Smooth muscle cell (in vitro differentiated cells): ENCODE results near the gene PDK1. TPM values are rescaled to one million over a fixed set of nuclear protein-coding genes. Genes with fewer than 3 reads are reported as not detected.
"Not testable (repeated sequence)": the region's sequence is repeated elsewhere in the genome, so short reads cannot be mapped to it uniquely, and the experiment has no call there.

Experiments
- DNase-seq: peaks from one replicate; lab custom pipeline; 2025; ENCODE audit not compliant: unreplicated experiment; lab: John Stamatoyannopoulos, UW
- H2AFZ ChIP-seq: fragments of 200-600 bp; sonication (generic); 2 replicates; pipeline ENCODE4 v1.6.0; 2016; ENCODE audit warnings: antibody characterized with exemption, low read depth, mild to moderate bottlenecking
- H3F3A ChIP-seq: fragments of 200-600 bp; sonication (generic); 2 replicates; pipeline ENCODE4 v1.6.0; 2017; ENCODE audit warnings: antibody characterized with exemption, low read depth
- H3K27ac ChIP-seq: fragments of 200-600 bp; sonication (generic); 2 replicates; pipeline ENCODE4 v1.5.1; 2016; ENCODE audit warnings: low read depth, mild to moderate bottlenecking
- H3K27me3 ChIP-seq: fragments of 200-600 bp; sonication (generic); 2 replicates; pipeline ENCODE4 v1.6.1; 2016; ENCODE audit warnings: low read depth, mild to moderate bottlenecking
- H3K36me3 ChIP-seq: fragments of 200-600 bp; sonication (generic); 2 replicates; pipeline ENCODE4 v1.5.1; 2016; ENCODE audit warnings: low read depth
- H3K4me1 ChIP-seq: fragments of 200-600 bp; sonication (generic); 2 replicates; pipeline ENCODE4 v1.5.1; 2016; ENCODE audit warnings: low read depth
- H3K4me2 ChIP-seq: fragments of 200-600 bp; sonication (generic); 2 replicates; pipeline ENCODE4 v1.6.0; 2016; ENCODE audit warnings: mild to moderate bottlenecking
- H3K4me3 ChIP-seq: fragments of 200-600 bp; sonication (generic); 2 replicates; pipeline ENCODE4 v1.5.1; 2016; ENCODE audit warnings: mild to moderate bottlenecking
- H3K79me2 ChIP-seq: fragments of 200-600 bp; sonication (generic); 2 replicates; pipeline ENCODE4 v1.6.0; 2016; ENCODE audit warnings: low read depth, mild to moderate bottlenecking
- H3K9ac ChIP-seq: fragments of 200-600 bp; sonication (generic); 2 replicates; pipeline ENCODE4 v1.6.0; 2016; ENCODE audit warnings: low read depth
- H3K9me3 ChIP-seq: fragments of 200-600 bp; sonication (generic); replicated peaks from 2 replicates; pipeline ENCODE4 v1.5.1; 2016; ENCODE audit warnings: low read depth
- H4K20me1 ChIP-seq: fragments of 200-600 bp; sonication (generic); 2 replicates; pipeline ENCODE4 v1.6.0; 2016; ENCODE audit warnings: low read depth
- CTCF ChIP-seq: fragments of 200-600 bp; sonication (generic); IDR thresholded peaks from 2 replicates; pipeline ENCODE4 v1.5.1; 2017; ENCODE audit warnings: borderline replicate concordance, mild to moderate bottlenecking, antibody characterized with exemption; ENCODE audit not compliant: insufficient read depth, poor library complexity, severe bottlenecking
- WGBS: methylation state at CpG from one replicate; pipeline ENCODE4 v1.1.7; 2016; ENCODE audit warnings: low lambda C conversion rate; 5-methylcytosine and 5-hydroxymethylcytosine counted together
- polyA plus RNA-seq: library from polyadenylated mRNA; unstranded; fragments of >200 nt; fragmentation: Nextera tagmentation; extraction: Ambion mirVana; gene quantifications from 2 replicates; pipeline ENCODE4 v1.2.1, GENCODE V29; 2016
- total RNA-seq: library from RNA; depleted of rRNA; stranded (reverse); fragments of >200 nt; gene quantifications from 2 replicates; pipeline ENCODE4 v1.2.3, GENCODE V29; 2014

Gene PDK1
- total and polyA plus RNA-seq, 2 experiments from 2014 or later, result 18.0 to 33.9 TPM

GRCh38 chr2:172582656-172583055 lies 26.8 kb downstream of the PDK1 start:
- H3K4me1 ChIP-seq, result no peaks in the 10 kb centered on the region
- no peaks in the 10 kb centered on the region for H3F3A ChIP-seq
- H2AFZ ChIP-seq, result no peak overlapping the region
- peaks cover 53% of the 10 kb centered on the region for H3K36me3 ChIP-seq
- H3K27me3 ChIP-seq, result no peaks in the 10 kb centered on the region
- no peak overlapping the region for H3K27ac ChIP-seq
- peaks cover 74% of the 10 kb centered on the region for H4K20me1 ChIP-seq
- H3K4me2 ChIP-seq, result no peak overlapping the region
- WGBS, result 100% methylated on average over 1 of the region's 1 CpG
- no peak for TF ChIP-seq CTCF
- H3K79me2 ChIP-seq, result peaks cover 12% of the 10 kb centered on the region
- H3K4me3 ChIP-seq, result no peak overlapping the region
- H3K9me3 ChIP-seq, result peaks cover 8% of the 10 kb centered on the region
- DNase-seq, result no peak
- H3K9ac ChIP-seq, result no peak overlapping the region

- no peak for TF ChIP-seq CTCF
- WGBS, result 95% methylated on average over 9 of the region's 9 CpGs
- Histone ChIP-seq H3K4me1 (no peaks in the 10 kb centered on the region), H2AFZ (no peak overlapping the region), H3K79me2 (no peaks in the 10 kb centered on the region), H3K4me3 (no peak overlapping the region), H3F3A (no peaks in the 10 kb centered on the region), H3K27me3 (no peaks in the 10 kb centered on the region), H3K36me3 (peaks cover 33% of the 10 kb centered on the region), H3K27ac (no peak overlapping the region), H4K20me1 (peaks cover 86% of the 10 kb centered on the region), H3K4me2 (no peak overlapping the region), H3K9me3 (no peaks in the 10 kb centered on the region), H3K9ac (no peak overlapping the region)
- no peak for DNase-seq
Observed at GRCh38 chr2:172586245-172586891, 30.5 kb downstream of the PDK1 start.

- Histone ChIP-seq H3K36me3 (peaks cover 27% of the 10 kb centered on the region), H4K20me1 (peaks cover 86% of the 10 kb centered on the region)
- DNase-seq, H2AFZ ChIP-seq, H3K4me2 ChIP-seq, H3K79me2 ChIP-seq, H3K27me3 ChIP-seq, H3K4me1 ChIP-seq, H3K9me3 ChIP-seq, H3K4me3 ChIP-seq, H3K27ac ChIP-seq, H3F3A ChIP-seq, H3K9ac ChIP-seq: not testable (repeated sequence)
- 95% methylated on average over 9 of the region's 9 CpGs for WGBS
Observed at GRCh38 chr2:172587231-172587630, 31.3 kb downstream of the PDK1 start.

GRCh38 chr2:172588931-172589330 lies 33.0 kb downstream of the PDK1 start:
- Histone ChIP-seq H3K9ac (no peak overlapping the region), H3K4me1 (no peaks in the 10 kb centered on the region), H3K27me3 (no peaks in the 10 kb centered on the region), H3K36me3 (peaks cover 18% of the 10 kb centered on the region), H4K20me1 (peaks cover 93% of the 10 kb centered on the region), H3K4me2 (no peak overlapping the region), H3F3A (no peaks in the 10 kb centered on the region), H3K9me3 (no peaks in the 10 kb centered on the region), H3K4me3 (no peak overlapping the region), H3K27ac (no peak overlapping the region), H3K79me2 (no peaks in the 10 kb centered on the region), H2AFZ (no peak overlapping the region)
- 88% methylated on average over 4 of the region's 4 CpGs for WGBS
- no peak for DNase-seq
- no peak for TF ChIP-seq CTCF

GRCh38 chr2:172591386-172591785 lies 35.5 kb downstream of the PDK1 start:
- H3K36me3 ChIP-seq, result peaks cover 26% of the 10 kb centered on the region

GRCh38 chr2:172592190-172592589 lies 36.3 kb downstream of the PDK1 start:
- not testable (repeated sequence) for H3K27me3 ChIP-seq, H3K4me2 ChIP-seq, H3F3A ChIP-seq, H3K4me1 ChIP-seq, H3K9me3 ChIP-seq, H3K27ac ChIP-seq, H2AFZ ChIP-seq, DNase-seq, H3K79me2 ChIP-seq, H3K9ac ChIP-seq, H3K4me3 ChIP-seq
- Histone ChIP-seq H4K20me1 (peaks cover 93% of the 10 kb centered on the region), H3K36me3 (peaks cover 18% of the 10 kb centered on the region)

More at GRCh38 chr2:172591386-172591785, 35.5 kb downstream of the PDK1 start:
- H3K4me2 ChIP-seq, H3K9ac ChIP-seq, H3K4me1 ChIP-seq, H3K9me3 ChIP-seq, H3K27me3 ChIP-seq, H3K27ac ChIP-seq, H2AFZ ChIP-seq, H3F3A ChIP-seq, H3K4me3 ChIP-seq, DNase-seq, H3K79me2 ChIP-seq: not testable (repeated sequence)
- peaks cover 94% of the 10 kb centered on the region for H4K20me1 ChIP-seq
- 84% methylated on average over 4 of the region's 4 CpGs for WGBS
